GM12874 (cell line): ENCODE data around the gene MYH4.

Experiments
- CTCF ChIP-seq: IDR thresholded peaks from 2 replicates; pipeline ENCODE4 v1.5.1; 2011; ENCODE audit warnings: low read depth, mild to moderate bottlenecking, control low read depth, low read length, moderate library complexity; ENCODE audit not compliant: insufficient read depth

MYH4 gene

GRCh38 chr17:10421211-10421610 lies 48.1 kb downstream of the MYH4 start:
- TF ChIP-seq CTCF = no peak

- TF ChIP-seq CTCF = no peak
These were observed 48.5 kb downstream of the MYH4 start for GRCh38 chr17:10420811-10421210.

- TF ChIP-seq CTCF = no peak
These were observed 51.9 kb downstream of the MYH4 start for GRCh38 chr17:10417431-10417830.

GRCh38 chr17:10415161-10415560 lies 54.2 kb downstream of the MYH4 start:
- TF ChIP-seq CTCF = no peak

- no peak for TF ChIP-seq CTCF
These were observed 65.8 kb downstream of the MYH4 start for GRCh38 chr17:10403589-10403988.

GRCh38 chr17:10398352-10398751 lies 71.0 kb downstream of the MYH4 start:
- no peak for TF ChIP-seq CTCF

- TF ChIP-seq CTCF = no peak
These were observed 72.7 kb downstream of the MYH4 start for GRCh38 chr17:10396524-10397163.
